CD4-positive, alpha-beta T cell treated with Interleukin-1 beta for 1 hour (primary cell): ENCODE results near the gene URB2.
"Not testable (repeated sequence)": the region's sequence is repeated elsewhere in the genome, so short reads cannot be mapped to it uniquely, and the experiment has no call there.

Source experiments
- DNase-seq, 2 donors: peaks; one replicate each; pipeline ENCODE4 v3.0.0-alpha.2; 2020 to 2022

Gene URB2

GRCh38 chr1:229617351-229618100 is 8.5 kb upstream of the URB2 start:
- DNase-seq: no peak

DNA sequence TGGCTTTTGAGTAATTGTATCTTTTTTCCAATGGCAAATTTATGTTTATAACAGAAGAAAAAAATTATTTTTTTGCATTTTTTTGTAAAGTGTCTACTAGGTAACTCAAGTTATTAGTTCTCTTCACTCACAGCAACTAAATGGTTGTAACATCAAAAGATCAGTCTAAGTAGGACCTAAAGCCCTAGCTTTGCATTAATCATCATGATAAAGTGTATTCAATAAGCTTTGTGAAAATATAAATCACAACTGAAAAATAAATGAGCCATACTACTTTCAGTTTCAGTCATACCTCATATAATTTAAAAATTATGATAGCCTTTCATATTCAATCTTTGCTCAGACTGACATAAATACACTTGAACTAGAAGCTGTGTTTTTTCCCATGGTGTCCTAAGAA is 7.0 kb upstream of the URB2 start:
- no peak for DNase-seq

- DNase-seq: no peak
These were observed 6.4 kb upstream of the URB2 start for GRCh38 chr1:229619614-229620013.

DNA sequence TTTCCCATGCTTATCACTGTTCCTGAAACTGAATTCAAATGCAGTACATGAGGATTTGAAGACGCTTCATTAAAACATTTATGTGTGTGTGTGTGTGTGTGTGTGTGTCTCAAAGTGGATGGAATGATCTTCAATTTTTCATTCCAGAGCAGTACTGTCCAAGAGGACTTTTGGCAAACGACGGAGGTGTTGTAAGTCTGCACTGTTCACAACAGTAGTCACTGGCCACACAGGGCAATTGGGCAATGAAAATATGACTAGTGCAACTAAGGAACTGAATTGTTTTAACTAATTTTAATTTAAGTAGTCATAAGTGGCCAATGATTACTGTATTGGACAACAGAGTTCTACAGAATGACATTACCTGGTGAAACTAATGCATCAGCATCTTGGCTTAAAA is 5.2 kb upstream of the URB2 start:
- DNase-seq: no peak

DNA sequence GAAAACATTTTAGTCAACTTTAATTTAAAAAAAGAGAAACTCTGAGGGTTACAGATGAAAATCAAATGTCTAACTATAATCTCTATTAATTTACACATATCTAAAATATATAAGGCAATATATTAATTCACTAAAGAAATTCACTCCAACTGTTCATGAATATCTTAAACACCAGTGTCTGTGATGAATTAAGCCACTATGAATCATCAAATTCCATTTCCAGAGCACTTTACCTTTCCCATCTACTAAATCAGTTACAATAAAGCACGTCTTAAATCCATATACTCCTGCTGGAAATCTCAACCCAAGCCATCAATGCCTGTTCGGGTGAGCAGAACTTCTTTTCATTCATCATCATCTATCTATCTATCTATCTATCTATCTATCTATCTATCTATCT is 4.4 kb upstream of the URB2 start:
- DNase-seq: no peak

DNA sequence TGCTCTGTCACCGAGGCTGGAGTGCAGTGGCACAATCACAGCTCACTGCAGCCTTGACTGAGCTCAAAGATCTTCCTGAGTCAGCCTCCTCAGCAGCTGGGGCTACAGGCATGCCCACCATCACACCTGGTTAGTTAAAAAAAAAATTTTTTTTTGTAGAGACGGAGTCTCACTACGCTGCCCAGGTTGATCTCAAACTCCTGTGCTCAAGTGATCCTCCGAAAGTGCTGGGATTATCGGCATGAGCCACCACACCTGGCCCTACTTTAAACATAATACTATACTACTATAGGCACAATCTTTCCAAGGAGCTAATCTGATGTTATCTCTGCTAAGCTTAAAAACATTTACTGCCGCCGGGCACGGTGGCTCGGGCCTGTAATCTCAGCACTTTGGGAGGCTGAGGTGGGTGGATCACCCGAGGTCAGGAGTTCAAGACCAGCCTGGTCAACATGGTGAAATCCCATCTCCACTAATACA is 3.4 kb upstream of the URB2 start:
- not testable (repeated sequence) for DNase-seq

DNA sequence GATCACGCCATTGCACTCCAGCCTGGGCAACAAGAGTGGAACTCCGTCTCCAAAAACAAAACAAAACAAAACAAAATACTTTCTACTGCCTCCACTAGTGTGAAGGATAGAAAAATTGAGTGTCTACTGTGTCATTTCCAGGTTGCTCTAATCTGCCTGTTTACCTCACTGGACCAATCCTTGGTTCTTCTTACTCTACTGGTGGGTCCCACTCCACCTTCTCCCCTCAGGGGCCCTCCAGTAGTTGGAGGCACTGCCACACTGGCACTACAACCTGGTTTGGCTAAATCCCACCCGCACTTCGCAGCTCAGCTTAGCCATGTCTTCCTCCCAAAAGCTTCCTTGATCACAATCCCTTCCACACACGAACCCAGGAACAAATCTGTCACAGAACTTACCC is 2.8 kb upstream of the URB2 start:
- no peak for DNase-seq

- DNase-seq: no peak
These were observed 2.2 kb upstream of the URB2 start for GRCh38 chr1:229623838-229624237.

- DNase-seq: no peak
These were observed 1.5 kb upstream of the URB2 start for GRCh38 chr1:229624521-229625070.

DNA sequence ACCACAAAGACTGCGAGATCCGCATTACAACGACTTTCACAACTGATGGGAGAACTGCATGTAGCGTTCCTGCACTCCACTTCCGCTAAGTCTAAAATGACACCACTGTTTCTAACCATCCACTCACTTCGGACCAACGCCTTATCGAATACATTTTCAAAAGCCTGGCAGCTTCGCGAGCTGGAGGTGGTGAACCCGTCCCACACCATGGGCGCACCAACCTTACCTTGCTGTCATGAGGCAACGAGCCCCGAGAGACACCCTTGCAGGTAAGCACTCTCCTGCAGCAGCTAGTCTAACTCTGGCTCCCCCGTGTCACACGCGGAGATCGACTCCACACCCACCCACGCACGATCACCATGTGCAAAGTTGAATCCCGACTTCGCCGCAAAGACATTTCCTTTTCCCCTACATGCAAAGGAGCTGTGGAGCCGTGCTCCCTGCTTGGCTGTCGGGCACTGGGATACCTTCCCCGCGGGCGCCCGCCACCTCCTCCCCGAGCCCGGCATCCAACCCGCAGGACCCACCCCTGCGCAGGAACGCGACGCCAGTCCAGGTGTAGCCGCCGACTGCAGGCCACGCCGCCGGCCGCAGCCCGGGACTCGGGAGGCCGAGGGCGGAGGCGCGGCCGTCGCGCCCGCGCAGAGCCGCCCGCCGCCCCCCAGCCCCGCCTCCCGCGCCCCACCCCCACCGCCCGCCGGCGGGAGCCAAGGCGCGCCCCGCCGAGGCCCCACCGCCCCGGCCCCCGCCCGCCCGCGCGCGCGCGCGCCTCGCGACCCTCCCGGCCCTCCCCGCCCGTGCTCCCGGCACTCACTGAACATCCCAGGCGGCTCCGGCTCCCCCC is 754 bp upstream of the URB2 start:
- DNase-seq: peak in 1 of 2 donors; percentile 25

DNA sequence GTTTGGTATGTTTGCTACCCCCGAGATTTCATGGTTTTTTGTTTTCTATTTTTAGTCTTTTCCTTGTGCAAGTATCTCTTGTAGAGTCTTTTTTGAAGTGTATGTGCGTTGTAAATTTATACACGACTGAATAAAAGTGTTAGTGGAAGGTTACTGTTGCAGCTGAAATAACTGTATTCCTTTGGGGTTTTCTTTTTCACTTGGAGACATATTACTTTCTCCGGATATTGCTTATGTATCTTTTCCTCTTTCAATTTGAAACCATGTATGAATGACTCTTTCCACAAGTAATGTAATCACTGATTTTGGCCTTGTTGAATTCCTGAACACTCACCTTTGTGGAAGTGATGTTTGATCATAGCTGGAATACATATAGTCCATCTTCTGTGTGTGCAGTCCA is 956 bp downstream of the URB2 start:
- DNase-seq: no peak

DNA sequence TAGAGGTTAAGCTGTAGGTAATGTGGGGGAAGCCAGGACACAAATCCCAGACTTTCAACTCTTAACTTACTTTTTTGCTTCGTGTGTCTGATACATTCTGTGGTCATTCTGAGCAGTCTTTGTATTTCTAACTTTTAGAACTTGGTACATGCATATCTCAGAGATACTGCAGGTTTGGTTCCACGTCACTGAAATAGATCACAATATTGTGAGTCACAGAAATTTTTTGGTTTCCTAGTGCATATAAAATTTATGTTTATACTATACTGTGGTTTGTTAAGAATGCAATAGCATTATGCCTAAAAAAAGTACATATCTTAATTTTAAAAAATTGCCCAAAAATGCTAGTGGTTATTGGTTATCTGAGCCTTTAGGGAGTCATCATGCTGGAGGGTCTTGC is 3.2 kb downstream of the URB2 start:
- no peak for DNase-seq

DNA sequence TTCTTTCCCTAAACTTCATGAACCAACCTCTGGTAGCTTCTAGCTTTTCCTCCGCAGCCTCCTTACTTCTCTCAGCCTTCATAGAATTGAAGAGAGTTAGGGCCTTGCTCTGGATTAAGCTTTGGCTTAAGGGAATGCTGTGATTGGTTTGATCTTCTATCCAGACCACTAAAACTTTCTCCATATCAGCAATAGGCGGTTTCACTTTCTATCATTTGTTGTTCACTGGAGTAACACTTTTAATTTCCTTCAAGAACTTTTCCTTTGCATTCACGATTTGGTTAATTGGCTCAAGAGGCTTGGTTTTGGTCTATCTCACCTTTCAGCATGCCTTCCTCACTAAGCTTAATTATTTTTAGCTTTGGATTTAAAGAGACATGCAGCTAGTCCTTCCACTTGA is 5.1 kb downstream of the URB2 start:
- DNase-seq: no peak

- DNase-seq: no peak
These were observed 5.9 kb downstream of the URB2 start for GRCh38 chr1:229631966-229632365.

DNA sequence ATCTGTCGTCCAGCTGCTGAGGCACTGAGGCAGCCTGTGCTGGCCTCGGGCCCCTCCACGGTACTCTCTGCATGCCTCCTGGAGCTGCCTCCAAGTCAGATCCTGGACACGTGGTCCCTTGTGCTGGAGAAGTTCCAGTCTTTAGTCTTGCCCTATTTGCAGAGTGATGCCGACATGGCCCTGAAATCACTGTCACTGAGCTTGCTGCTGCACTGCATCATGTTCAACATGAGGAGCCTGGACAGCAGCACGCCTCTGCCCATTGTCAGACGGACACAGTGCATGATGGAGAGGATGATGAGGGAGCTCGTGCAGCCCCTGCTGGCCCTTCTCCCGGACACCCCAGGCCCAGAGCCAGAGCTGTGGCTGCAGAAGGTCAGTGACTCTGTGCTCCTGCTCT is 10.0 kb downstream of the URB2 start:
- no peak for DNase-seq

DNA sequence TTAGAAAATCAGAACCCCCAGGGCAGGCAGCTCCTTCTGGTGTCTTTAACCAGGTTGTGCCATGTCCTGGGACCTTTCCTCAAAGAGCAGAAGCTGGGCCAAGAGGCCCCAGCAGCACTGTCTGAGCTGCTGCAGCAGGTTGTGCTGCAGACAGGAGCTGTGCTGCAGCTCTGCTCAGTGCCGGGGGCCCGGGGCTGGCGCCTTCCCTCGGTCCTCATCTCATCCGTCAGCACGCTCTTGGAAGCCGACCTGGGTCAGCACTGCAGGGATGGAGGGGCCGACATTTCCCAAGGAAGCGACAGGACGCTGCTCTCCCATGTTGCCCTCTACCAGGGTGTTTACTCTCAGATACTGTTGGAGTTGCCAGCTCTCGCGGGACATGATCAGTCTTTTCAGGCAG is 11.7 kb downstream of the URB2 start:
- no peak for DNase-seq

- DNase-seq: no peak
These were observed 14.4 kb downstream of the URB2 start for GRCh38 chr1:229640455-229640854.

DNA sequence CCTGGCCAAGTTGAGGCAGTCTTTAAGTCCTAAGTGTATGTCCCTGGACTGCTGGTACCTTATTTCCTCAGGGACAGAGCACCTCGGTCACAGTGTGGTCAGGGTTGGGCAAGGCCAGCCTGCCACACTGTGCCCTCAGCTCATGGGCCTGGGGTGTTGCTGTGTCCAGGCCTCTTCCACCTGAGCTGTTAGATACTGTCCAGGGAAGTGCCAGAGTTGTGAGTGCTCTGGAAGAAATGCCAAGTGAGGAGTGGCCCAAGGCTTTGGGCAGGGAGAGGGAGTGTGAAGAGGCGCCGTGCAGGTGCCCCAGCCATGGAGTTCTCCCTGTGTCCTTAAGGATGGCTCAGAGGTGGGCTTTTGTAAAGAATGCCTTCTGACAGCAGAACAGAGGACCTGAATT is 15.3 kb downstream of the URB2 start:
- no peak for DNase-seq

- DNase-seq: no peak
These were observed 16.3 kb downstream of the URB2 start for GRCh38 chr1:229642376-229642775.

- no peak for DNase-seq
These were observed 16.9 kb downstream of the URB2 start for GRCh38 chr1:229642970-229643369.

DNA sequence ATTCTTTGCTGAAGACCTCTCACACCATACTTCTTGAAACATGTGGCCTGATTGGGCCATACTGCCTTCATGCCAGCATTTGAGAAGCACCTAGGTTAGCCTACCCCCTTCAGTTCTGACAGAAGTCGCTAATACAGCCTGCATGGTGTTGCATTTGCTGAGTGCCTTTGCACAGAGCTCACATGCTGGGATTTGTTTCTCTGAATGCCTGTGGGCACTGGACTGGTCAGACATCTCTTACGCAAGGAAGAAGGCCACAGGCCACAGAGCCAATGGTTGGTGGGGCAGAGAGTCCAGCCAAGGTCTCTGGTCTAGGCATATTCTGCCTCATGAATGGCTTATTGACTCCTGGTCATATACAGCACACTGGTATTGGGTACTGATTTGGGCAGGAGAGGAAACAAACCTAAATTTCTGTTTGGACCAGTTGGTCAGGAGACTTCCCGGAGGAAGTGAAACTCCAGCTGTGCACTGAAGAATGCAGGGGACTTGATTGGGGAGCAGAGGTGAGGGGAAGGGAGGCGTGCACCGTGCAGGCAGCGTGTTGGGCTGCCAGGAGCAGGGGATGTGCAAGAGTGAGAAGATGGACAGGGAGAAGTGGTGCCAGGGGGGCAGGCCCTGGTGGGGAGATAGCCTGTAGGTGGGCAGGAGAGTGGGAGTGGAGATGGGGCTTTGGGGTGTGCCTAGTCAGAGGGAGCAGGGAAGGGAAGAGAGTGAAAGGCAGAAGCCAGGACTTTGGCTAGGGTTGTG is 18.1 kb downstream of the URB2 start:
- no peak for DNase-seq

DNA sequence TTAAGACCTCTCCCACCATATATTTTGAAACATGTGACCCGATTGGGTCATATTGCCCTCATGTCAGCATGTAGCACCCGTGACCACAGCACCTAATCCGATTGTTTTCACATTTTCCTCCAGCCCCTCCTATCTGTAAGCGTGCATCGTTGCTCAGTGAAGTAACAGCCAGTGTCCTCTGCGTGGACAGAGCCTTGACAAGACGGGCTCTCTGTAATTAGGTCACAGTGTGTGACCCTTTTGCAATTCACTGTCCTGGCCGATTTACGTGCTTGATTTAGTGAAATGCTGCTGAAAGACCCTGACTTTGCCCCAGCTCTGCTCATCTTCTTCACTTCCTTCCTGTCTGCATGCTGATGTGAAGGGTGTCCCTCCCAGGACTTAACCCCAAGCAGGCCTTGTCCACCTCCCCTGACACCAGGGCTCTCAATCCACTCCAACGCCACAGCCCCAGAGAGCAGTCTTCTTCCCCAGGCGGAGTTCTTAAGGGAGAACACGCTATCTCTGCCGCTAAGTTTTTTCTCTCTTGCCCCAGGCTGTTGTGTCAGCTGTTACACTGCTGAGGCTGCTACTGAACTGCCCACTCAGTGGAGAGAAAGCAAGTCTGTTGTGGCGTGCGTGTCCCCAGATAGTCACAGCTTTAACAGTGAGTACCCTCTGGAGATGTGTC is 19.4 kb downstream of the URB2 start:
- DNase-seq: no peak

DNA sequence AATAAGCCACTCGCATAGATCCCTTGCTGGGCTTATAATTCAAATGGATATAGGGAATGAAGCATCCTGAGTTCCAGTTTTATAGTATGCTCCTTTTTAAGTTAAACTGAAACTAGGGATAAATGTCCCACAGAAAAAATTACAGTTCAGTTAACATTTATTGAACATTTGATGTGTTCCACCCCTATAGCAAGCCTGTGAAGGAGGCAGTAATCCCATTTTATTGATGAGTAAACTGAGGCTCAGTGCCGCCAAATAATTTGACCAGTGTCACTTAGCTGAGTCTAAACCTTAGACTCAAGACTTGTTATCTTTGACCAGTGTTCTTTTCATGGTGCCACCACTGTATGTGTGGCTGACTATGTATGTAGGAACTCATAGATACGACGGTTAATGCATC is 22.4 kb downstream of the URB2 start:
- DNase-seq: no peak
